DND-41 (cell line): ENCODE data around the gene TAS2R41.
A peak's percentile ranks its signal among the peaks of the same experiment; 100 is the strongest.

Experiments
- ATAC-seq: fragments of 200-7000 bp; cut with Tn5 transposase; 3 replicates; pipeline ENCODE4 v1.9.1; 2021; ENCODE audit warnings: low read depth; ENCODE audit not compliant: insufficient read depth
- DNase-seq: peaks from one replicate; pipeline ENCODE4 v3.0.0-alpha.2; 2020
- H2AFZ ChIP-seq: 2 replicates; pipeline ENCODE4 v1.6.0; 2012; ENCODE audit warnings: low read depth, low read length
- H3K27ac ChIP-seq: 2 replicates; pipeline ENCODE4 v1.5.1; 2012; ENCODE audit warnings: low read length, inconsistent platforms
- H3K27me3 ChIP-seq: fragments of 200-600 bp; sonication (generic); 2 replicates; pipeline ENCODE4 v1.6.0; 2012; ENCODE audit warnings: low read length, mild to moderate bottlenecking, inconsistent platforms; ENCODE audit not compliant: insufficient read depth, poor library complexity
- H3K36me3 ChIP-seq: 2 replicates; pipeline ENCODE4 v1.5.1; 2012; ENCODE audit warnings: low read length, inconsistent platforms; ENCODE audit not compliant: insufficient read depth
- H3K4me1 ChIP-seq: 2 replicates; pipeline ENCODE4 v1.5.1; 2012; ENCODE audit warnings: mild to moderate bottlenecking, low read length; ENCODE audit not compliant: insufficient read depth
- H3K4me2 ChIP-seq: 2 replicates; pipeline ENCODE4 v1.6.0; 2012; ENCODE audit warnings: mild to moderate bottlenecking, moderate library complexity, low read length, inconsistent platforms; ENCODE audit not compliant: insufficient read depth
- H3K4me3 ChIP-seq, 2 experiments: fragments of 200-600 bp in 1 of 2; shearing (Covaris generic) in 1 of 2; 2 replicates each; pipeline ENCODE4 v1.5.1; 2012 to 2016; ENCODE audit warnings: inconsistent platforms in 2 of 2, low read length in 2 of 2, mild to moderate bottlenecking in 2 of 2, low read depth in 1 of 2, moderate library complexity in 1 of 2
- H3K79me2 ChIP-seq: 2 replicates; pipeline ENCODE4 v1.6.0; 2012; ENCODE audit warnings: low read length, inconsistent platforms; ENCODE audit not compliant: insufficient read depth
- H3K9ac ChIP-seq: 2 replicates; pipeline ENCODE4 v1.6.0; 2012; ENCODE audit warnings: low read depth, mild to moderate bottlenecking, inconsistent platforms, low read length, moderate library complexity
- H3K9me3 ChIP-seq: 2 replicates; pipeline ENCODE4 v1.5.1; 2012; ENCODE audit warnings: low read length, moderate library complexity, mild to moderate bottlenecking, inconsistent platforms; ENCODE audit not compliant: insufficient read depth, severe bottlenecking
- H4K20me1 ChIP-seq: 2 replicates; pipeline ENCODE4 v1.6.0; 2012; ENCODE audit warnings: low read length; ENCODE audit not compliant: insufficient read depth
- EZH2 ChIP-seq: IDR thresholded peaks from 3 replicates; pipeline ENCODE4 v1.6.1; 2012; ENCODE audit warnings: borderline replicate concordance, low read depth, mild to moderate bottlenecking, moderate library complexity, low read length, inconsistent platforms; ENCODE audit not compliant: severe bottlenecking
- TF ChIP-seq, protein P1 (sequence below): IDR thresholded peaks from 2 replicates; pipeline ENCODE4 v1.5.1; 2012; ENCODE audit warnings: borderline replicate concordance, low read length, moderate library complexity, mild to moderate bottlenecking; ENCODE audit not compliant: poor library complexity, severe bottlenecking; ENCODE audit errors: extremely low read depth

Gene TAS2R41

DNA sequence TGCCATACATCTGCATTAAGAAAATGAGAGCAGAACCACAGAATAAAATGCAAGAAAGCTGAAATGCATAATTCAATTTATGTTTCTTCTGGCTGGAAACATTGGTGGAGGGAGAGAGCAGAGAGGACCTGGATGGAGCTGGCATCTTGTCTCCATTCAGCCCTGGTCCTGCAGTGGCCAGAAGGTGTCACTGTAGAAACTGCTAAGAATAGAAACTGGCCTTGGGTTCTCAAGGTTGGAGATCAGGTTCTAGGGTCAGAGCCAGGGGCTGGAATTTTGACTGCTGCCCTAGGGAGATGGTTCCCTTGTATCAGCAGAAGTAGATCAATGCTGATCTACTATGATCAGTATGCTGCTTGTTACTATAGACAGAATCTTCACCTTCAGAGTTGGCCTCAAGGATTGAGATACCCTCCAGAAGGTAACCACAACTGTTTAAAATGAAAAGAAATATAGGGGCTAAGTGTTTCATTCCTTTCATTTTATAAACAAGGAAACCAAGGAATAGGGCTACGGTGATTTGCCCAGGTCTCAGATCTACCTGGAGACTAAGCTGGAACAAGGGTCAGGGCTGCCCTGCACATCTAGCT lies 13.1 kb downstream of the TAS2R41 start:
- no peak overlapping the region for H3K9ac ChIP-seq
- H3K4me1 ChIP-seq = no peaks in the 10 kb centered on the region
- TF ChIP-seq EZH2 = no peak
- TF ChIP-seq, protein P1, sequence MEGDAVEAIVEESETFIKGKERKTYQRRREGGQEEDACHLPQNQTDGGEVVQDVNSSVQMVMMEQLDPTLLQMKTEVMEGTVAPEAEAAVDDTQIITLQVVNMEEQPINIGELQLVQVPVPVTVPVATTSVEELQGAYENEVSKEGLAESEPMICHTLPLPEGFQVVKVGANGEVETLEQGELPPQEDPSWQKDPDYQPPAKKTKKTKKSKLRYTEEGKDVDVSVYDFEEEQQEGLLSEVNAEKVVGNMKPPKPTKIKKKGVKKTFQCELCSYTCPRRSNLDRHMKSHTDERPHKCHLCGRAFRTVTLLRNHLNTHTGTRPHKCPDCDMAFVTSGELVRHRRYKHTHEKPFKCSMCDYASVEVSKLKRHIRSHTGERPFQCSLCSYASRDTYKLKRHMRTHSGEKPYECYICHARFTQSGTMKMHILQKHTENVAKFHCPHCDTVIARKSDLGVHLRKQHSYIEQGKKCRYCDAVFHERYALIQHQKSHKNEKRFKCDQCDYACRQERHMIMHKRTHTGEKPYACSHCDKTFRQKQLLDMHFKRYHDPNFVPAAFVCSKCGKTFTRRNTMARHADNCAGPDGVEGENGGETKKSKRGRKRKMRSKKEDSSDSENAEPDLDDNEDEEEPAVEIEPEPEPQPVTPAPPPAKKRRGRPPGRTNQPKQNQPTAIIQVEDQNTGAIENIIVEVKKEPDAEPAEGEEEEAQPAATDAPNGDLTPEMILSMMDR = peak; percentile 63
- H3K9me3 ChIP-seq = no peaks in the 10 kb centered on the region
- DNase-seq (no peak), ATAC-seq (0 out of 3 replicates have a peak, but pooled peaks have one; percentile 52)
- H3K27ac ChIP-seq = no peak overlapping the region
- H3K36me3 ChIP-seq = no peaks in the 10 kb centered on the region
- H2AFZ ChIP-seq = no peak overlapping the region
- no peak overlapping the region for H3K4me3 ChIP-seq
- no peaks in the 10 kb centered on the region for H4K20me1 ChIP-seq
- no peaks in the 10 kb centered on the region for H3K79me2 ChIP-seq
- peaks cover 7% of the 10 kb centered on the region for H3K27me3 ChIP-seq
- H3K4me2 ChIP-seq = no peak overlapping the region

DNA sequence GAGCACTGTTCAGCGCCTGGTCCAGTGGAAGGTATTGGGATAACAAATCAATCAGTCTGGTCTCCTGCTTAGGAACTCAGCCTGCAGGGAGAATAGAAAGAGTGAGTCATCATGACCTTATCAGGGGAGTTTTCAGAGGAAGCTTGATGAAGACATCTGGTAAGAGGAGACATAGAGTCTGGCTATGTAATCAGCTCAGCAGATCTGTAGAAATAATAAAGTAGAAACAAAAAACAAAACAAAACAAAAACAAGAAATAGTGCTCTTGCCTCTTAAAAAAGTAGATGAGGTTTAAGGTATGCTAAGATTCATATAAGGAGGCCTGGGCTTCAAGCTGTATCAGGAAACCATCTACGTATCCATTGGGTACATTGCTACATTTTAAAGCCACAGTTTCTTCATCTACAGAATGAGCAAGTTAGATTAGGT lies 14.4 kb downstream of the TAS2R41 start:
- Histone ChIP-seq H3K9ac (no peak overlapping the region), H3K27ac (no peak overlapping the region), H3K9me3 (no peaks in the 10 kb centered on the region), H3K79me2 (no peaks in the 10 kb centered on the region), H3K4me2 (no peak overlapping the region), H4K20me1 (no peaks in the 10 kb centered on the region), H3K36me3 (no peaks in the 10 kb centered on the region), H3K4me1 (no peaks in the 10 kb centered on the region), H3K27me3 (peaks cover 7% of the 10 kb centered on the region), H2AFZ (no peak overlapping the region), H3K4me3 (no peak overlapping the region)
- TF ChIP-seq, protein P1 = no peak
- no peak for TF ChIP-seq EZH2
- DNase-seq (no peak), ATAC-seq (no peak)

DNA sequence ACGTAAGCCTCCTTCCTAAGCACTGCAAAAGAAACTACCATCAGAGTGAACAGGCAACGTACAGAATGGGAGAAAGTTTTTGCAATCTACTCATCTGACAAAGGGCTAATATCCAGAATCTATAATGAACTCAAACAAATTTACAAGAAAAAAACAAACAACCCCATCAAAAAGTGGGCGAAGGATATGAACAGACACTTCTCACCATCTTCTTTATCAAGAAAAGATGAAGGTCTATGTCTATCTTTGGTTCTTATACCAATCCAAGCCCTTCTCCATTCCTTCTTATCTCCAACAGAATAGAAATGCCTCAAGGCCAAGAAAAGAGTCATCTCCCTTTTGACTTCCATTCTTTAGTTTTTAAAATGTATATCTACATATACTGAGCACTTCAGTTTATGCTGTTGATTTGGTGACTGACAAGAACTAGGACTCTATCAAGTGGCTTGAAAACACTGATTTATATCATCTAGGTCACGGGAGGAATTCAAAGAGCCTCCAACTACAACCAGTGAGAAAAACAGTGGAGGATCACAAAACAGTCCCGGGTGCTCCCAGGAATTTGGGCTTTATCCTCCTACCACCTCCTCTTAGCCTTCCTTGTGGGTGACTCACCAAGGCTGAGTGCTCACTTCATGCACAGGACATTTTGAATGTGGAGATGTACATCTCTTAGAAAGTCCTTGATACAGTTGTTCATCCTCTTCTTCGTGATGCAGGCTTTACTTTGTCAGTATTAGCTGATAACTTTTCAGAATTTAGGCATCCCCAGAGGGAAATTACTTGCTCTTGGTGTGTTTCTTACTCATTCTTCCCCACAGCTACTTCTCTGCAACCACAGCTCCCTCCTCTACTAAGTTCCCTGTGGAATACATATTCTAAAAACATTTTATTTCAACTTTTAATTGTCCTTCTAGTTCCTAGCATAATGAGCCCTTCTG lies 15.4 kb downstream of the TAS2R41 start:
- no peaks in the 10 kb centered on the region for H3K36me3 ChIP-seq
- no peak overlapping the region for H3K4me2 ChIP-seq
- no peaks in the 10 kb centered on the region for H3K79me2 ChIP-seq

More for the DNA sequence above, 15.4 kb downstream of the TAS2R41 start:
- H4K20me1 ChIP-seq = no peaks in the 10 kb centered on the region
- peaks cover 14% of the 10 kb centered on the region for H3K27me3 ChIP-seq
- no peak overlapping the region for H3K27ac ChIP-seq
- H3K9me3 ChIP-seq = no peaks in the 10 kb centered on the region
- no peak for TF ChIP-seq EZH2
- TF ChIP-seq, protein P1 = no peak
- ATAC-seq (no peak), DNase-seq (no peak)
- H3K4me1 ChIP-seq = no peaks in the 10 kb centered on the region
- no peak overlapping the region for H3K9ac ChIP-seq
- H3K4me3 ChIP-seq = no peak overlapping the region
- H2AFZ ChIP-seq = no peak overlapping the region
